Mesendoderm (in vitro differentiated cells): ENCODE data around the gene HOXA6.
A peak's percentile ranks its signal among the peaks of the same experiment; 100 is the strongest.

Experiments
- DNase-seq: peaks from one replicate; pipeline ENCODE4 v3.0.0; 2013
- H2AK5ac ChIP-seq: 2 replicates; pipeline ENCODE4 v1.6.1; 2013; ENCODE audit warnings: low read length, inconsistent platforms
- H2BK120ac ChIP-seq: 2 replicates; pipeline ENCODE4 v1.6.1; 2013; ENCODE audit warnings: low read depth, mild to moderate bottlenecking, low read length, moderate library complexity, mixed read lengths
- H2BK15ac ChIP-seq: replicated peaks from 2 replicates; pipeline ENCODE4 v1.6.1; 2013; ENCODE audit warnings: low read depth, mild to moderate bottlenecking, moderate library complexity
- H2BK5ac ChIP-seq: 2 replicates; pipeline ENCODE4 v1.6.1; 2013; ENCODE audit warnings: low read length, inconsistent platforms
- H3K18ac ChIP-seq: 2 replicates; pipeline ENCODE4 v1.6.1; 2013; ENCODE audit warnings: mild to moderate bottlenecking, low read length, mixed read lengths
- H3K23ac ChIP-seq: one replicate; pipeline ENCODE4 v1.6.1; 2013; ENCODE audit warnings: low read length
- H3K27ac ChIP-seq: 2 replicates; pipeline ENCODE4 v1.5.1; 2013; ENCODE audit warnings: low read depth, mild to moderate bottlenecking, inconsistent platforms, low read length, moderate library complexity
- H3K27me3 ChIP-seq: 2 replicates; pipeline ENCODE4 v1.6.1; 2013; ENCODE audit warnings: low read length, control low read depth, mild to moderate bottlenecking, inconsistent platforms; ENCODE audit not compliant: insufficient read depth, poor library complexity
- H3K36me3 ChIP-seq: 2 replicates; pipeline ENCODE4 v1.6.1; 2013; ENCODE audit warnings: low read length, inconsistent platforms; ENCODE audit not compliant: control insufficient read depth, insufficient read depth
- H3K4ac ChIP-seq: one replicate; pipeline ENCODE4 v1.6.1; 2013; ENCODE audit warnings: low read depth, mild to moderate bottlenecking, low read length, moderate library complexity
- H3K4me1 ChIP-seq: 2 replicates; pipeline ENCODE4 v1.6.1; 2013; ENCODE audit warnings: low read depth, low read length, inconsistent platforms; ENCODE audit not compliant: control insufficient read depth
- H3K4me2 ChIP-seq: 2 replicates; pipeline ENCODE4 v1.6.1; 2013; ENCODE audit warnings: low read length
- H3K4me3 ChIP-seq: 2 replicates; pipeline ENCODE4 v1.5.1; 2013; ENCODE audit warnings: mild to moderate bottlenecking, low read length
- H3K56ac ChIP-seq: one replicate; pipeline ENCODE4 v1.6.1; 2013; ENCODE audit warnings: low read length
- H3K79me1 ChIP-seq: 2 replicates; pipeline ENCODE4 v1.6.1; 2013; ENCODE audit warnings: low read length, inconsistent platforms
- H3K79me2 ChIP-seq: 2 replicates; pipeline ENCODE4 v1.6.1; 2013; ENCODE audit warnings: mild to moderate bottlenecking, low read length; ENCODE audit not compliant: control insufficient read depth, insufficient read depth
- H3K9ac ChIP-seq: 2 replicates; pipeline ENCODE4 v1.6.1; 2013; ENCODE audit warnings: low read length, inconsistent platforms
- H4K5ac ChIP-seq: one replicate; pipeline ENCODE4 v1.6.1; 2013; ENCODE audit warnings: low read length
- H4K8ac ChIP-seq: one replicate; pipeline ENCODE4 v1.6.1; 2013; ENCODE audit warnings: low read depth, mild to moderate bottlenecking, control low read depth, low read length, moderate library complexity
- WGBS: extraction: QIAGEN DNeasy Blood & Tissue Kit; methylation state at CpG from one replicate; pipeline ENCODE4 v1.1.7; 2013; ENCODE audit warnings: low lambda C conversion rate, missing lambda C conversion rate; ENCODE audit not compliant: insufficient coverage; ENCODE audit errors: extremely low coverage; 5-methylcytosine and 5-hydroxymethylcytosine counted together

HOXA6 gene

DNA sequence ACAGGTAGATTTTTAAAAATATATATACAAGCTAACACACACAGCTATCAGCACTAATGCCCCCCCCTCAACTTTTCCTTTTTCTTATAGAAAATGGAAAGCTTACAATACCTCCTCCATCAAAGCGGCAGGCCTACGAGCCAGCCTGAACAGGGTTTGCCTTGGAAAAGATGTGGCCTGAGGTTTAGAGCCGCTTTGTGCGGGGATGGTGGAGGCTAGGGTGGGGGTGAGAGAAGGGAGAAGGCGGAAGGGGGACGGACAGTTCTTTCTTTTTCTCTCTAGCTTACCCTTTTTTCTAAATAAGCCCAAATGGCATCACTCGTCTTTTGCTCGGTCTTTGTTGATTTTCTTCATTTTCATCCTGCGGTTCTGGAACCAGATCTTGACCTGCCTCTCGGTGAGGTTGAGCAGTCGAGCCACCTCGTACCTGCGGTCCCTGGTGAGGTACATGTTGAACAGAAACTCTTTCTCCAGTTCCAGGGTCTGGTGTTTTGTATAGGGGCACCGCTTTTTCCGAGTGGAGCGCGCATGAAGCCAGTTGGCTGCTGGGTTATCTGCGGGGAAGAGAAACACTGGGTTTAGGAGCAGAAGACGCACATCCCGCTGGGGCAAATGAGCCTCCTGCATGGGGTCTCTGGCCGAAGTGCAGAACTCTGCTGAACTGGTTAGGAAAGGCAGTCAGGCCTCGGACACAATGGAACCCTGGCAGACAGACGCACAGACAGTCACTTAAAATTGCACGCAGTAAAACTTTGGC is 15.9 kb upstream of the HOXA6 start:
- Histone ChIP-seq H3K27me3 (peaks cover 89% of the 10 kb centered on the region), H2BK15ac (no peak overlapping the region), H2BK5ac (no peak overlapping the region), H3K9ac (no peak overlapping the region), H4K5ac (no peak overlapping the region), H3K4me1 (no peaks in the 10 kb centered on the region), H3K36me3 (no peaks in the 10 kb centered on the region), H3K18ac (no peak overlapping the region), H2AK5ac (no peak overlapping the region), H3K4me2 (no peak overlapping the region), H3K4ac (no peak overlapping the region), H3K27ac (no peak overlapping the region), H3K79me1 (no peaks in the 10 kb centered on the region), H4K8ac (no peak overlapping the region), H3K79me2 (no peaks in the 10 kb centered on the region), H3K4me3 (no peak overlapping the region), H3K23ac (no peak overlapping the region), H2BK120ac (no peak overlapping the region), H3K56ac (no peak overlapping the region)
- DNase-seq: no peak
- WGBS: no CpG with 5 or more reads among the region's 24 CpGs

DNA sequence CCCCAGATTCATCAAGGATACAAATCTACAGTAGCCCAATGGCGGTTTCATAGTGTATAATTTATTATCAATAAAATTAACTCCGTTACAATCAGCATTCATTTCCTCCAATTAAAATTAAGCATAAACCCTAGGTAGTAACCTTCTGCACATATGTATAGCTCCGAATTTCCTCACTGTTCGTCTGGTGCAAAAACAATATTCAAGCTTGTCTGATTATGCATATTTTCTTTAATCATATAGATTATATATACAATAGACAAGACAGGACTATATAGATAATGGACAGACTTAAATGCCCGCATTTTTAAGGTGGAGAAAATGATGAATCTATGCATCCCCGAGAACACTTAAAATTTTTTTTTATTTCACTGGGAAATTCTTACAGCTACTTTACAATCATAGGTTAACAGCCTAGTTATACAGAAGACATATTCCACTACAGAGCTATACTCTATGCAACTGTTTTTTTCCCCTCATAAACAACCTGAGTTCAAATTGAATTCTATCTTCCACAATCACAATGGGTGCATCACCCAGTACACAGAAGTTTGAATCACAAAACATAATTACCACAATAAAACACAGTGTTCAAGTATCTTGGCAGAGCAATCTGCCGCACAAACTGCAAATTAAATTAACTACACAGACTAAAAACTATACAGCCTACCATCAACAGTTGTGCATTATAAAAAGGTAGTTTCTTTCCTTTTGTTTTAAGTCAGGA is 15.2 kb upstream of the HOXA6 start:
- WGBS: no CpG with 5 or more reads among the region's 7 CpGs
- no peak overlapping the region for H3K4ac ChIP-seq
- no peak overlapping the region for H3K4me3 ChIP-seq

GRCh38 chr7:27161721-27162560 is 14.4 kb upstream of the HOXA6 start:
- Histone ChIP-seq H3K79me1 (no peaks in the 10 kb centered on the region), H4K8ac (no peak overlapping the region), H3K4me1 (no peaks in the 10 kb centered on the region), H3K9ac (no peak overlapping the region), H2BK120ac (no peak overlapping the region), H3K36me3 (no peaks in the 10 kb centered on the region), H3K27ac (no peak overlapping the region), H3K4ac (no peak overlapping the region), H2BK5ac (no peak overlapping the region), H3K23ac (no peak overlapping the region), H3K4me2 (no peak overlapping the region), H3K27me3 (peaks cover 89% of the 10 kb centered on the region), H3K56ac (no peak overlapping the region), H3K18ac (no peak overlapping the region), H3K4me3 (no peak overlapping the region), H3K79me2 (no peaks in the 10 kb centered on the region), H4K5ac (no peak overlapping the region), H2AK5ac (no peak overlapping the region), H2BK15ac (no peak overlapping the region)
- DNase-seq: no peak
- WGBS: no CpG with 5 or more reads among the region's 30 CpGs

More for the DNA sequence above, 15.2 kb upstream of the HOXA6 start:
- Histone ChIP-seq H3K4me1 (no peaks in the 10 kb centered on the region), H2BK15ac (no peak overlapping the region), H4K5ac (no peak overlapping the region), H3K79me2 (no peaks in the 10 kb centered on the region), H3K9ac (no peak overlapping the region), H2BK5ac (no peak overlapping the region), H2BK120ac (no peak overlapping the region), H3K27ac (no peak overlapping the region), H3K79me1 (no peaks in the 10 kb centered on the region), H3K4me2 (no peak overlapping the region), H3K27me3 (peaks cover 89% of the 10 kb centered on the region), H2AK5ac (no peak overlapping the region), H4K8ac (no peak overlapping the region), H3K23ac (no peak overlapping the region), H3K56ac (no peak overlapping the region), H3K18ac (no peak overlapping the region), H3K36me3 (no peaks in the 10 kb centered on the region)
- DNase-seq: no peak

DNA sequence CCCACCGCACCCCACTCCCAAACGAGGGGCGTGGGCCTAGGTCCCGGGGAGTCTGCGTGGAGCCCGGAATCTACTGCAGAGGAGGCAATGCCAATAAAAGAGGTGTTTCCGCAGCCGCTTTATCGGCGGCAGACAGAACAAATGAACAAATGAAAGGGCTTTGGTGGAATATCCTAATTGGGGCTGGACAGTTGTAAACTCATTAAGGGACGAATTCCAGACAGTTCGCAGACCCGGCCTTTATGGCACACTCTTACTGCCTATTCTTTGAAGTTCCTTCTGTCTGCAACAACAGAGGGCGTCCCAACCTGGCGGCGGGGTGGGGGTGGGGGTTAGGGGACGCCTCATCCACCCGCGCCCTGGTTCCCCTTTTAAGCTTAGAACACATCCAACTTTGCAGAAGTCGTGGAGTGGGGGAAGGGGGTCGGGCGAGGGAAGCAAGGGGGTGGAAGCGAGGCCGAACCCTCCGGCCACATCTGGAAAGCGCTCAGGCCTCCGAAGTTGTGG is 13.7 kb upstream of the HOXA6 start:
- Histone ChIP-seq H3K4me3 (no peak overlapping the region), H3K4ac (no peak overlapping the region), H3K27ac (no peak overlapping the region), H3K4me1 (no peaks in the 10 kb centered on the region), H3K4me2 (no peak overlapping the region), H3K79me1 (no peaks in the 10 kb centered on the region), H3K9ac (no peak overlapping the region), H2AK5ac (no peak overlapping the region), H3K27me3 (peaks cover 89% of the 10 kb centered on the region), H2BK5ac (no peak overlapping the region), H4K8ac (no peak overlapping the region), H3K36me3 (no peaks in the 10 kb centered on the region), H3K56ac (no peak overlapping the region), H3K23ac (no peak overlapping the region), H3K79me2 (no peaks in the 10 kb centered on the region), H3K18ac (no peak overlapping the region), H2BK15ac (no peak overlapping the region), H4K5ac (no peak overlapping the region), H2BK120ac (no peak overlapping the region)
- no CpG with 5 or more reads among the region's 27 CpGs for WGBS
- DNase-seq: no peak

GRCh38 chr7:27160546-27161213 is 13.1 kb upstream of the HOXA6 start:
- no peak overlapping the region for H2BK5ac ChIP-seq
- no peaks in the 10 kb centered on the region for H3K79me2 ChIP-seq
- H4K5ac ChIP-seq: no peak overlapping the region
- DNase-seq: peak; percentile 84
- H4K8ac ChIP-seq: no peak overlapping the region
- H2BK120ac ChIP-seq: no peak overlapping the region
- no peak overlapping the region for H3K23ac ChIP-seq
- H3K27me3 ChIP-seq: peaks cover 89% of the 10 kb centered on the region
- no peaks in the 10 kb centered on the region for H3K36me3 ChIP-seq
- H3K4me2 ChIP-seq: peak overlapping the region; percentile 64
- H3K56ac ChIP-seq: peak overlapping the region; percentile 67
- no peak overlapping the region for H3K4me3 ChIP-seq
- no peak overlapping the region for H2AK5ac ChIP-seq
- no CpG with 5 or more reads among the region's 54 CpGs for WGBS
- H3K27ac ChIP-seq: no peak overlapping the region
- H3K18ac ChIP-seq: no peak overlapping the region
- no peak overlapping the region for H2BK15ac ChIP-seq
- H3K9ac ChIP-seq: peak overlapping the region; percentile 53
- no peak overlapping the region for H3K4ac ChIP-seq
- no peaks in the 10 kb centered on the region for H3K4me1 ChIP-seq
- no peaks in the 10 kb centered on the region for H3K79me1 ChIP-seq
